Erythroblast (primary cell): Measurements from ENCODE around the gene NPR3.

Experiments used
- GATA1 ChIP-seq: IDR thresholded peaks from 2 replicates; pipeline ENCODE4 v1.6.1; 2011; ENCODE audit warnings: low read depth, mild to moderate bottlenecking, control low read depth, low read length, moderate library complexity
- POLR2A ChIP-seq: IDR thresholded peaks from 2 replicates; pipeline ENCODE4 v1.6.1; 2011; ENCODE audit warnings: mild to moderate bottlenecking, low read length

DNA sequence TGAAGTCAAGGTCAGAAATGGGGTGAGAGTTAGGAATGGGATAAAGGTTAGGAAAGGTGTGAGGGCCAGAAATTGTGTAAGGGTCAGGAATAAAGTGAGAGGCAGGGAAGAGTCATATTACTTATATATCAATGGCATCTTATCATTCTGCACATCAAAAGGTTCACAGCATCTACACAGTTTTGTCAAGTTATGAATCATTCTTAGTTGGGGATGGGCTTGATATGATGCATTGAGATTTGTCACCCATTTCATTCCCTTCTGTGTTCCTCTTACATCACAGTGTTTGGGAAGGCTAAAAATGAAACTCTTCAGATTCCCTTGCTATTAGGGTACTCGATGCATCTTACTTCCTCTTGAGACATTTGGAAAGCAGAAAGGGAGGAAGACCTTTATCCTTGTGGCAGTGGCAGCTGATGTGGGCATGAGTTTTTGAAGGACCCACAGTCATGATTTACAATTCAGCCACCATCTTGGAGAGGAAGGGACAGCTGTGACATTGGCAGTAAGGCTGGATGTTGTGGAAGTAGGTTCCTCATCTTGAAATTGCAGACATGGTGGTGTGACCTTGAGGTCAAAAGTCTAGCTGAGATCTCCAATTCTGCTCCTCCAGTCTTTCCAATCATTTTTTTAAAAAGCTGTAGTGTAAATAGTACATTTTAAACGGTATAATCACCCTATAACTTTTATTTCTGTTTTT is 24.2 kb upstream of the NPR3 start:
- TF ChIP-seq POLR2A (no peak), GATA1 (no peak)
